ENCODE results near the gene ELOVL6.
"Not testable (repeated sequence)": the region's sequence is repeated elsewhere in the genome, so short reads cannot be mapped to it uniquely, and the experiment has no call there.

Gene ELOVL6

GRCh38 chr4:110198435-110199416 lies at the start of gene ELOVL6:
Gene ELOVL6, minus strand, starts transcription at chr4:110198615. Its CDS starts 280 bp downstream, at chr4:110198335.
- peak; percentile 9 for DNase-seq

GRCh38 chr4:110248100-110248499 lies 49.7 kb upstream of the ELOVL6 start:
- DNase-seq: no peak

- DNase-seq: no peak
Measured at GRCh38 chr4:110247591-110247990, 49.2 kb upstream of the ELOVL6 start.

- no peak for DNase-seq
Measured at GRCh38 chr4:110245577-110245976, 47.2 kb upstream of the ELOVL6 start.

GRCh38 chr4:110236324-110236723 lies 37.9 kb upstream of the ELOVL6 start:
- no peak for DNase-seq

GRCh38 chr4:110233581-110233980 lies 35.2 kb upstream of the ELOVL6 start:
- DNase-seq: not testable (repeated sequence)

GRCh38 chr4:110231869-110232268 lies 33.5 kb upstream of the ELOVL6 start:
- DNase-seq: no peak

GRCh38 chr4:110229266-110229665 lies 30.9 kb upstream of the ELOVL6 start:
- DNase-seq: no peak

- DNase-seq: no peak
Measured at GRCh38 chr4:110224812-110225211, 26.4 kb upstream of the ELOVL6 start.

GRCh38 chr4:110224142-110224541 lies 25.7 kb upstream of the ELOVL6 start:
- no peak for DNase-seq

GRCh38 chr4:110218935-110219334 lies 20.5 kb upstream of the ELOVL6 start:
- not testable (repeated sequence) for DNase-seq

- not testable (repeated sequence) for DNase-seq
Measured at GRCh38 chr4:110217181-110217580, 18.8 kb upstream of the ELOVL6 start.

- no peak for DNase-seq
Measured at GRCh38 chr4:110216129-110216528, 17.7 kb upstream of the ELOVL6 start.

GRCh38 chr4:110211770-110212061 lies 13.3 kb upstream of the ELOVL6 start:
- DNase-seq: no peak

- DNase-seq: no peak
Measured at GRCh38 chr4:110211007-110211769, 12.8 kb upstream of the ELOVL6 start.

GRCh38 chr4:110208419-110208818 lies 10.0 kb upstream of the ELOVL6 start:
- DNase-seq: no peak

GRCh38 chr4:110207233-110207632 lies 8.8 kb upstream of the ELOVL6 start:
- DNase-seq: no peak

GRCh38 chr4:110202024-110202423 lies 3.6 kb upstream of the ELOVL6 start:
- no peak for DNase-seq

GRCh38 chr4:110201502-110201901 lies 3.1 kb upstream of the ELOVL6 start:
- no peak for DNase-seq

- DNase-seq: no peak
Measured at GRCh38 chr4:110200689-110201088, 2.3 kb upstream of the ELOVL6 start.

GRCh38 chr4:110198049-110198434 lies 373 bp downstream of the ELOVL6 start:
- no peak for DNase-seq

GRCh38 chr4:110197529-110198042 lies 829 bp downstream of the ELOVL6 start:
- peak; percentile 19 for DNase-seq

GRCh38 chr4:110196871-110197528 lies 1.4 kb downstream of the ELOVL6 start:
- peak; percentile 47 for DNase-seq
